Karpas-422 (cell line): Measurements from ENCODE around the gene CCDC39. TPM values are rescaled to one million over a fixed set of nuclear protein-coding genes. Genes with fewer than 3 reads are reported as not detected.
A peak's percentile ranks its signal among the peaks of the same experiment; 100 is the strongest.

ENCODE experiments used
- DNase-seq: peaks from one replicate; pipeline ENCODE4 v3.0.0-alpha.2; 2015
- H2AFZ ChIP-seq: fragments of 200-600 bp; sonication (generic); 2 replicates; pipeline ENCODE4 v1.6.1; 2014; ENCODE audit warnings: antibody characterized with exemption, low read length, mixed read lengths
- H3K27ac ChIP-seq: fragments of 200-600 bp; sonication (generic); 2 replicates; pipeline ENCODE4 v1.5.1; 2014; ENCODE audit warnings: mild to moderate bottlenecking, low read length, moderate library complexity
- H3K27me3 ChIP-seq: fragments of 200-600 bp; sonication (generic); 2 replicates; pipeline ENCODE4 v1.6.1; 2014; ENCODE audit warnings: low read length, mixed read lengths
- H3K36me3 ChIP-seq: fragments of 200-600 bp; sonication (generic); 2 replicates; pipeline ENCODE4 v1.6.1; 2014; ENCODE audit warnings: low read length, mixed read lengths; ENCODE audit not compliant: insufficient read depth
- H3K4me1 ChIP-seq: fragments of 200-600 bp; sonication (generic); 2 replicates; pipeline ENCODE4 v1.6.1; 2014; ENCODE audit warnings: mild to moderate bottlenecking, low read length, mixed read lengths
- H3K4me2 ChIP-seq: fragments of 200-600 bp; sonication (generic); 2 replicates; pipeline ENCODE4 v1.6.1; 2014; ENCODE audit warnings: low read length, low read depth, mild to moderate bottlenecking; ENCODE audit not compliant: poor library complexity, severe bottlenecking
- H3K4me3 ChIP-seq: fragments of 200-600 bp; sonication (generic); 2 replicates; pipeline ENCODE4 v1.5.1; 2014; ENCODE audit warnings: mild to moderate bottlenecking, antibody characterized with exemption, low read length, mixed read lengths
- H3K79me2 ChIP-seq: fragments of 200-600 bp; sonication (generic); 2 replicates; pipeline ENCODE4 v1.6.1; 2014; ENCODE audit warnings: mild to moderate bottlenecking, low read length, mixed read lengths
- H3K9ac ChIP-seq: fragments of 200-600 bp; sonication (generic); 2 replicates; pipeline ENCODE4 v1.6.0; 2014; ENCODE audit warnings: low read length
- H3K9me2 ChIP-seq: fragments of 200-600 bp; sonication (generic), shearing (Covaris generic); replicated peaks from 2 replicates; pipeline ENCODE4 v1.6.0; 2014; ENCODE audit warnings: mild to moderate bottlenecking, low read length, moderate library complexity; ENCODE audit not compliant: insufficient read depth
- H3K9me3 ChIP-seq: fragments of 300-700, 200-600 bp; sonication (generic); 2 replicates; pipeline ENCODE4 v1.6.1; 2014; ENCODE audit warnings: low read length, mixed read lengths
- H4K20me1 ChIP-seq: fragments of 200-600 bp; sonication (generic); 2 replicates; pipeline ENCODE4 v1.6.1; 2014; ENCODE audit warnings: mild to moderate bottlenecking, antibody characterized with exemption, low read length, low read depth; ENCODE audit not compliant: insufficient read depth
- total RNA-seq: library from RNA; depleted of rRNA; stranded (reverse); fragments of >200 nt; shearing (Covaris generic); gene quantifications from 2 replicates; pipeline ENCODE4 v1.2.3, GENCODE V29; 2014; ENCODE audit warnings: low replicate concordance; rRNA removed

Gene CCDC39
- not detected in 2 replicates for total RNA-seq

DNA sequence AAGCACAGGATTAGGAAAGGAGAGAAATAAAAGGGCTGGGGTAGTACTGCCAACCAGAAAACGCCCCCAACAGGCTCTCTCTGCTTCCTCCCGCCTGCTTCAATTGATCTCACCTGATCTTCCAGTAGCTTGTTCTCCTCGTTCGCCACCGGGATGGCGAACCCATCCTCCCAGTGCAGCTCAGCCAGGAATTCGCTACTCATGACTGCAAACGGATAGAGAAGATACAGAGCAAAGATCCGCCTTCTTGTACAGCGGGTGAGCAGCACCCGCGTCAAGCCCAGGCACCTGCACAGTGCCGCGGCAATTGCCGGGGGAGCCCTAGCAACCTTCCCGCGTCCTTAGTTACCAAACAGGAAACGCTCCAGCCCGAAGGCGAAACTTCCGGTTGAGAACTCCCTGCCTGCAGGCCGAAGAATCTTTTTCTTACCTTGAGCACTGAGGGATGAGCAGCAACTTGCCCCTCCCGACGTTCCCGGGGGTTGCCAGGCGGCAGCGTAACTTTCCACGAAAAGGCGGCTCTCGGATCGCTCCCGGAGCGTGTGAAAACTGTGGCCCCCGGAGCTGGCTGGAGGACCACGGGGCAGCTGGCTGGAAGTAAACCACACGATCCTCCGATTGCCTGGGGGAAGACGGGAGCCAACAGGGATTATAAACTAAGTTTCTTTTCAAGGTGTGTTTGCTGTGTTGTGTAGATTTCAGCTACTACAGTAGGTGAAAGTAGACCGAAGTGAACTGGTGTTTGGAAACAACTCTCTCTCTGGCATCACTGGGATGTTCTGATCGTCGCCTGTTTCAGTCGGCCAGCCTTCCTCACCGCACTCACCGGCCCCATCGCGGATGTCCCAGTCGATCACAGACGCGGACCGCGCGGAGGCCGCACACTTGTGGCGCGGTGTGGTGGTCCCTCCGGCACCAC lies at the start of gene CCDC39:
Gene CCDC39 (minus strand): TSS at position 312 of the 919 bp plus-strand sequence. CDS start 109 bp downstream, at position 203.
- Histone ChIP-seq H3K27ac (no peak within 1 kb of the TSS), H3K4me3 (peak within 1 kb of the TSS; percentile 54; the same call in 1 of the 2 replicates), H3K9me3 (no peaks in the 10 kb centered on the region), H3K79me2 (no peaks in the 10 kb centered on the region), H3K4me2 (peak within 1 kb of the TSS; percentile 69), H4K20me1 (no peaks in the 10 kb centered on the region), H3K4me1 (peaks cover 5% of the 10 kb centered on the region; the same call in 1 of the 2 replicates), H3K36me3 (no peaks in the 10 kb centered on the region), H3K9me2 (no peaks in the 10 kb centered on the region), H3K9ac (peak within 1 kb of the TSS; percentile 30; the same call in 1 of the 2 replicates), H2AFZ (peak within 1 kb of the TSS; percentile 84; the same call in 1 of the 2 replicates), H3K27me3 (no peaks in the 10 kb centered on the region)
- DNase-seq = peak; percentile 76

DNA sequence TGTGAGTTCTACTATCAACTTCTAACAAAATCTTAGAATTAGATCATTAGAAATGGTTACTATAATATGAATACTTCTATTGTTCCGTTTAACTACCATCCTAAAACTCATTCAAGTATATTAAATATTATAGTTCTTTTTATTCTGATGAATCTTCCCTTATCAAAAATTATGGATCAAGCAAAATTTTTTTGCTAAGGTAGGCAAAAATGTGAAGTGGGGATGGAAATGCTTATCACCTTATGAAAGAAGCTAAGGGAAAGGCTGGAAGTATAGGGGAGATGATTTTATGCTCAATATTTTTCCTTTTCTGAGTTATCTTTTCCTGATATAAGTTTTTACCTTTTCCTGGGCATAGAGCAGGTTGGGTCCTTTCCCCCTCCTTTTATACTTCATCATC lies 40.7 kb upstream of the CCDC39 start:
- H4K20me1 ChIP-seq = no peaks in the 10 kb centered on the region
- H3K27ac ChIP-seq = no peak overlapping the region
- H2AFZ ChIP-seq = no peak overlapping the region
- H3K79me2 ChIP-seq = no peaks in the 10 kb centered on the region
- H3K4me1 ChIP-seq = no peaks in the 10 kb centered on the region
- H3K4me2 ChIP-seq = no peak overlapping the region
- H3K36me3 ChIP-seq = no peaks in the 10 kb centered on the region
- H3K9me2 ChIP-seq = no peaks in the 10 kb centered on the region
- DNase-seq = no peak
- no peak overlapping the region for H3K9ac ChIP-seq
- no peaks in the 10 kb centered on the region for H3K27me3 ChIP-seq
- no peak overlapping the region for H3K4me3 ChIP-seq
- no peaks in the 10 kb centered on the region for H3K9me3 ChIP-seq

DNA sequence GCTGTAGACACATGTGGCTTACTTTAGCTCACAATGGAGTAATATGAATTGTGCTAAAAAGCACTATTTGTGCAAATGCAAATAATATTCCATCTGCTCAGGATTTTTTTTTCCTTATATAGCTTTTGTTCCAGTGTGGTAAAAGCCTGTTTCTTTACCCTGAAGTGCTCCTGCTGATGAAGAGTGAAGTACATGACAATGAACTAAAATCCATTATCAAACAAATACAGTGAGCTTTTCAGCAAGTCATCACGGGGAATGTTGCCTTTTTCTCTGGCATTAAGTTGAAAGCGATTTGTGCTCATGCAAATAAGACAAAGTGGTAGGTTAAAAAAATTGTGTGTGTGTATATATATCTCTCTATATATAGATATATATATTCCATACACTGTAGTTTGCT lies 28.6 kb upstream of the CCDC39 start:
- H3K27me3 ChIP-seq = no peaks in the 10 kb centered on the region
- no peaks in the 10 kb centered on the region for H3K9me3 ChIP-seq
- no peak overlapping the region for H3K4me3 ChIP-seq
- H4K20me1 ChIP-seq = no peaks in the 10 kb centered on the region
- no peak overlapping the region for H2AFZ ChIP-seq
- no peaks in the 10 kb centered on the region for H3K4me1 ChIP-seq
- H3K36me3 ChIP-seq = no peaks in the 10 kb centered on the region
- no peak overlapping the region for H3K9ac ChIP-seq
- no peak overlapping the region for H3K27ac ChIP-seq
- DNase-seq = no peak
- H3K79me2 ChIP-seq = no peaks in the 10 kb centered on the region
- H3K4me2 ChIP-seq = no peak overlapping the region
- no peaks in the 10 kb centered on the region for H3K9me2 ChIP-seq

DNA sequence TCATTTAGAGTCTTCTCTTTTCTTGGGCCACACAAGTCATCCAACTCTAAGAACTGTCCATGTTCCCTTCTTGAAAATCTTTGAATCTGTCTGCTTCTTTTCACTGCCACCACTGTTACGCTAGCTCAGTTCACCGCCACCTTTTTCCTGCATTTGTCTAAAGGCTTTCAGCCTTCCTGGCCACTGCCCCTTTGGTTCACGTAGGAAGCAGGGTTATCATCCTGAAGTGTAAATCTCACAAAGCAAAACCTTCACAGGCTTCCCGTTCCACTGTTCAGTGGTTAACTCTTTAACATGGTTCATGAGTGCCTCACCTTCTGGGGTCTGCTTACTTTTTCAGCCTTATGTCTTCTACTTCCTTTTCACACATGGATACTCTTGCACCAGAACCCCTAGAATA lies 26.3 kb upstream of the CCDC39 start:
- no peaks in the 10 kb centered on the region for H3K79me2 ChIP-seq
- H2AFZ ChIP-seq = no peak overlapping the region
- H3K9me2 ChIP-seq = no peaks in the 10 kb centered on the region
- H3K4me2 ChIP-seq = no peak overlapping the region
- no peak overlapping the region for H3K9ac ChIP-seq
- H3K27ac ChIP-seq = no peak overlapping the region
- no peaks in the 10 kb centered on the region for H3K36me3 ChIP-seq
- H3K4me3 ChIP-seq = no peak overlapping the region
- no peaks in the 10 kb centered on the region for H3K4me1 ChIP-seq
- H3K27me3 ChIP-seq = no peaks in the 10 kb centered on the region
- DNase-seq = no peak
- H3K9me3 ChIP-seq = no peaks in the 10 kb centered on the region
- H4K20me1 ChIP-seq = no peaks in the 10 kb centered on the region

DNA sequence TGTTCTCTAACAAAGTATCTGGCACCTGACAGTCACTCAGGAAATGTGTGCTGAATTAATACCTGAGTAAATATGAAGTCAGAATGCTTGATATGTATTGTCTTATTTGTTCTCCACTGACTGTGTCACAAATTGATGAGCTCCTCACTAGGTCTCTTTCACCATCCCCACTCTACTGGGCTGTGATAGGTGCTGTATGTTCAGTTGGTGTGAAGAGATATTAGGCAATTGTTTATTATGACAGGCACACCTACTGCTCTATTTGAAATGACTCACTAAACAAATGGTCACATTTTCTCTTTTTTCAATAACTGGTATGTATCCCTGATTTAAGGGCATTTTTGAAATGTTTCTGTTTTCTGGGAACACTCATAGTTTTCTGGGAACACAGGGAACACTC lies 25.2 kb upstream of the CCDC39 start:
- H3K27ac ChIP-seq = no peak overlapping the region
- no peaks in the 10 kb centered on the region for H3K36me3 ChIP-seq
- H3K4me3 ChIP-seq = no peak overlapping the region
- no peaks in the 10 kb centered on the region for H3K9me3 ChIP-seq
- no peak for DNase-seq
- no peak overlapping the region for H3K9ac ChIP-seq
- H3K4me2 ChIP-seq = no peak overlapping the region
- no peaks in the 10 kb centered on the region for H3K9me2 ChIP-seq
- no peaks in the 10 kb centered on the region for H3K79me2 ChIP-seq
- H4K20me1 ChIP-seq = no peaks in the 10 kb centered on the region
- H3K27me3 ChIP-seq = no peaks in the 10 kb centered on the region
- H2AFZ ChIP-seq = no peak overlapping the region
- H3K4me1 ChIP-seq = no peaks in the 10 kb centered on the region

DNA sequence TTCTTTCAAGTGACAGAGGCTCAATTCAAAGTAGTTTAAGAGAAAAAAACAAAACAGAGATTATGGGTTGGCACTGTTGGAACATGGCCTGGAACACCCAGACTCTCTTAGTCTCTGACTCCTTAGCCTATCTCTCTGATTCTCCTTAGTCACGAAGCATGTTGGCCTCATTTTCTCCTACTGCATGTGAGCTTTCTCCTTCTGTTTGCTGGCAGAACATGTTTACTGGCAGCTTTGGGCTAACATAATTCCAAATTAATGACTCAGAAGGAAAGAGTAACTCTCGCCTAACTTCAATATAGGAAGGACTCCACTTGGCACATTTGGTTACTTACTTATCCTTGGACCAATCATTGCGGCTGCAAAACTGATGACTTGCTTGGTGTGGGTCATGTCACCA lies 21.7 kb upstream of the CCDC39 start:
- DNase-seq = no peak
- no peaks in the 10 kb centered on the region for H3K4me1 ChIP-seq

GRCh38 chr3:180698760-180699270 lies 19.5 kb upstream of the CCDC39 start:
- H3K27ac ChIP-seq = no peak overlapping the region
- no peak overlapping the region for H3K9ac ChIP-seq
- no peaks in the 10 kb centered on the region for H3K9me3 ChIP-seq
- no peaks in the 10 kb centered on the region for H3K36me3 ChIP-seq
- no peaks in the 10 kb centered on the region for H4K20me1 ChIP-seq
- no peak for DNase-seq
- H3K79me2 ChIP-seq = no peaks in the 10 kb centered on the region
- H3K9me2 ChIP-seq = no peaks in the 10 kb centered on the region
- H2AFZ ChIP-seq = no peak overlapping the region
- no peak overlapping the region for H3K4me3 ChIP-seq
- no peaks in the 10 kb centered on the region for H3K4me1 ChIP-seq
- H3K27me3 ChIP-seq = no peaks in the 10 kb centered on the region
- no peak overlapping the region for H3K4me2 ChIP-seq

More for the DNA sequence above, 21.7 kb upstream of the CCDC39 start:
- no peak overlapping the region for H3K4me2 ChIP-seq
- no peaks in the 10 kb centered on the region for H3K9me3 ChIP-seq
- no peak overlapping the region for H2AFZ ChIP-seq
- no peaks in the 10 kb centered on the region for H3K9me2 ChIP-seq
- no peaks in the 10 kb centered on the region for H4K20me1 ChIP-seq
- no peaks in the 10 kb centered on the region for H3K27me3 ChIP-seq
- H3K27ac ChIP-seq = no peak overlapping the region
- no peaks in the 10 kb centered on the region for H3K79me2 ChIP-seq
- H3K9ac ChIP-seq = no peak overlapping the region
- H3K36me3 ChIP-seq = no peaks in the 10 kb centered on the region
- H3K4me3 ChIP-seq = no peak overlapping the region

DNA sequence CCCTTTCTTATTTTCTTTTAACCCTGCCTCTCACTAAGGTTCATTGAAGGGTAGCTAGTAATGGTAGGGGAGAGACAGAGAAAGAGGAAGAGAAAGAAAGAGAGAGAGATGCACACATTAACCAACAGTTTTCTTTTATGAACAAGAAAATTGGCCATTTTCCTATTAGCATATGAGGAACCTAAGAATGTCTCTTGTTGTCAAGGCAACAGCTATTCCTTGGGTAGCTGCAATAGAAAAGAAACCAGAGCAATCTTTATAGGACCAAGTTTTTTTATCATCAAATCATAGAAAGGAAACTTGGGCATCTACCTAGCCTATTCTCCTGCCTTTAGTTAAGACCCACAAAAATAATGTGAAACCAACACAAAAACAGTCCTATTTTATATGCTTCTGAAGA lies 15.0 kb upstream of the CCDC39 start:
- H3K9ac ChIP-seq = no peak overlapping the region
- H3K4me2 ChIP-seq = no peak overlapping the region
- no peaks in the 10 kb centered on the region for H3K36me3 ChIP-seq
- no peaks in the 10 kb centered on the region for H4K20me1 ChIP-seq
- no peak overlapping the region for H3K27ac ChIP-seq
- H3K4me3 ChIP-seq = no peak overlapping the region
- no peak overlapping the region for H2AFZ ChIP-seq
- no peaks in the 10 kb centered on the region for H3K27me3 ChIP-seq
- DNase-seq = no peak
- no peaks in the 10 kb centered on the region for H3K4me1 ChIP-seq
- no peaks in the 10 kb centered on the region for H3K79me2 ChIP-seq
- no peaks in the 10 kb centered on the region for H3K9me2 ChIP-seq
- H3K9me3 ChIP-seq = no peaks in the 10 kb centered on the region
